Erythroblast (primary cell): ENCODE measurements around the gene CCDC68.

Source experiments
- GATA1 ChIP-seq: IDR thresholded peaks from 2 replicates; pipeline ENCODE4 v1.6.1; 2011; ENCODE audit warnings: low read depth, mild to moderate bottlenecking, control low read depth, low read length, moderate library complexity
- POLR2A ChIP-seq: IDR thresholded peaks from 2 replicates; pipeline ENCODE4 v1.6.1; 2011; ENCODE audit warnings: mild to moderate bottlenecking, low read length

GRCh38 chr18:54888933-54889332 lies 70.3 kb downstream of the CCDC68 start:
- no peak for TF ChIP-seq POLR2A
- no peak for TF ChIP-seq GATA1
